ENCODE data around the gene ATP5PB. TPM values are rescaled to one million over a fixed set of nuclear protein-coding genes. Genes with fewer than 3 reads are reported as not detected.

Gene ATP5PB
- total RNA-seq, 2 experiments from 2014 or later: 47.3 to 51.5 TPM

DNA sequence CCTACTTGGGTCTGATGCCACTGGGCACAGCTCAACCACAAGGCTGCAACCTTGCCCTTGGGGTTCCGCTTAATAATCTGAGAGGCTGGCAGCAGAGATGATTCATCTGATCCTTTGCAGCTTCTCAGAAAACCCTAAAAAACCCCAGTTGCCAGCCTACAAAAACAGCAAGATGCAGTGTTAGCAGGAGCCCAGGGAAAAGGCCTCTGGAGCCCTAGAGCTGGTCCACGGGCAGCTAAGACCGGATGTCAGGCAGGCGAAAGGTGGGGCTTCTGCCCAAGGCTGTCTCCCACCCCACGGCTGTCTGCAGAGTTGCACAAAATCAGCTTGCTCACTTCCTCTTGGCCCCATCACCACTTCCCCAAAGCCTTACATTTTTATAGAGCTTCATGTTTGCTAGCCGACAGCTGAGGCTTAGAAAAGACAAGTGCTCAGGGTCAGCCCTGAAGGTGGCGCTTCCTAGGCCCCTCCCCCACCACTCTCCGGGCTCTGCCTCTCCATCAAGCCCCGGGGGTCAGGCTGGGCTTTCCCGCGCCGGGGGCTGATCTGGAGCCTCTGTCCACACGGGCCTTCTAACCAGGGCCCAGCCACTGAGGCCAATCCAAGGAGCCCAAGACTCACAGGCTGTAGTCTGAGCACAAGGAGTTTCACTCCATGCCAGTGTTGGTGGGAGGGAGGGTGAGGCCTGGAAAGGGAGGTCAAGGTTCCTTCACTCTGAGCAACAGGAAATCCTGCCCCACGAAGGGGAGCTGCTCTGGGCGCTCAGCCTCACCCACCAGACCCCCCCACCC is 58.3 kb downstream of the ATP5PB start:
- Mint-ChIP-seq H3K27ac (no peak overlapping the region), H3K4me1 (ENCODE audit: low read depth) (peaks cover 55% of the 10 kb centered on the region), H3K9me3 (no peaks in the 10 kb centered on the region), H3K4me3 (peak overlapping the region; percentile 84), H3K36me3 (ENCODE audit: low read depth) (no peaks in the 10 kb centered on the region), H3K27me3 (no peaks in the 10 kb centered on the region)
- Histone ChIP-seq H3K36me3 (ENCODE audit: insufficient read depth, low read length) (no peaks in the 10 kb centered on the region), H3K4me1 (ENCODE audit: insufficient read depth, low read length) (peaks cover 97% of the 10 kb centered on the region), H3K4me3 (ENCODE audit: low read length) (peak overlapping the region; percentile 46), H3K27me3 (ENCODE audit: control insufficient read depth in 1 of 2, insufficient read depth in 2 of 2, low read length in 2 of 2) (no peaks in the 10 kb centered on the region), H3K27ac (ENCODE audit: low read depth in 1 of 2, low read length in 2 of 2) (peak overlapping the region; percentile 83 to 90), H3K9me3 (ENCODE audit: control insufficient read depth in 1 of 2, insufficient read depth in 1 of 2, low read length in 2 of 2) (no peaks in the 10 kb centered on the region)
- CTCF ChIA-PET: interaction anchor here (0.6 to 3.2 kb wide), 62 partner anchors 10 to 282 kb away, joined by 3 to 28 read pairs (median 4); partner anchors contain the start of genes DDX20, INKA2 and RAP1A
- DNase-seq (peak in 13 of 14 experiments; percentile 43 to 83 (median 54)), ATAC-seq (ENCODE audit: poor library complexity) (peak; percentile 49)
- TF ChIP-seq, protein P1, sequence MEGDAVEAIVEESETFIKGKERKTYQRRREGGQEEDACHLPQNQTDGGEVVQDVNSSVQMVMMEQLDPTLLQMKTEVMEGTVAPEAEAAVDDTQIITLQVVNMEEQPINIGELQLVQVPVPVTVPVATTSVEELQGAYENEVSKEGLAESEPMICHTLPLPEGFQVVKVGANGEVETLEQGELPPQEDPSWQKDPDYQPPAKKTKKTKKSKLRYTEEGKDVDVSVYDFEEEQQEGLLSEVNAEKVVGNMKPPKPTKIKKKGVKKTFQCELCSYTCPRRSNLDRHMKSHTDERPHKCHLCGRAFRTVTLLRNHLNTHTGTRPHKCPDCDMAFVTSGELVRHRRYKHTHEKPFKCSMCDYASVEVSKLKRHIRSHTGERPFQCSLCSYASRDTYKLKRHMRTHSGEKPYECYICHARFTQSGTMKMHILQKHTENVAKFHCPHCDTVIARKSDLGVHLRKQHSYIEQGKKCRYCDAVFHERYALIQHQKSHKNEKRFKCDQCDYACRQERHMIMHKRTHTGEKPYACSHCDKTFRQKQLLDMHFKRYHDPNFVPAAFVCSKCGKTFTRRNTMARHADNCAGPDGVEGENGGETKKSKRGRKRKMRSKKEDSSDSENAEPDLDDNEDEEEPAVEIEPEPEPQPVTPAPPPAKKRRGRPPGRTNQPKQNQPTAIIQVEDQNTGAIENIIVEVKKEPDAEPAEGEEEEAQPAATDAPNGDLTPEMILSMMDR (IDR thresholded peaks at IDR 0.05): no peak
- POLR2A ChIA-PET: interaction anchor here (0.7 to 2.9 kb wide), 40 partner anchors 9 to 287 kb away, joined by 3 to 81 read pairs (median 5); partner anchors contain the start of genes C1orf162, DDX20, INKA2 and RAP1A
- intact Hi-C loops (cut with DNase I, micrococcal nuclease): loop anchor here (1.0 to 5.0 kb wide), 8 partner anchors 35 to 261 kb away; partner anchors contain the start of gene C1orf162 (in 2 of the 2)

DNA sequence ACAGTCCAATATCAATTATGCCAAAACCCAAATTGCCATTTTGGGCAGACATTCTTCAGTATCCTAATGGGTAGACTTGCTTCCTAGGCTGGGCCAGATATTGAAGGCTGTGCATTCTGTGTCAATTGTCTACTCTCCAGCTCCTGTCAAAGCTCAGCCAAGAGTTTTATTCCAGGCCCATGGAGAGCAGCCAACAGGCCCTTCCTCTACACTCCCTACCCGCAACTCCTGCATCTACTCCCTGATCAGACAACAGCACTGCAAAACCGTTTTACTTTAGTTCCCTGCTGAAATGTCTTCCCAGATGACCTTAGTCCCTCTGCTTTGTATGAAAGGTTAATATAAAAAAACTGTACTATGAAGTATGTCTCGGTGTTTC is 60.7 kb downstream of the ATP5PB start:
- DNase-seq: no peak
- TF ChIP-seq, protein P1 (IDR thresholded peaks at IDR 0.05): no peak
- Histone ChIP-seq H3K4me3 (ENCODE audit: low read length) (no peak overlapping the region), H3K27me3 (ENCODE audit: control insufficient read depth in 1 of 2, insufficient read depth in 2 of 2, low read length in 2 of 2) (no peaks in the 10 kb centered on the region), H3K4me1 (ENCODE audit: insufficient read depth, low read length) (peaks cover 96% of the 10 kb centered on the region), H3K27ac (ENCODE audit: low read depth in 1 of 2, low read length in 2 of 2) (no peak overlapping the region), H3K9me3 (ENCODE audit: control insufficient read depth in 1 of 2, insufficient read depth in 1 of 2, low read length in 2 of 2) (no peaks in the 10 kb centered on the region), H3K36me3 (ENCODE audit: insufficient read depth, low read length) (no peaks in the 10 kb centered on the region)
- Mint-ChIP-seq H3K9me3 (no peaks in the 10 kb centered on the region), H3K4me1 (ENCODE audit: low read depth) (peaks cover 42% of the 10 kb centered on the region), H3K27ac (no peak overlapping the region), H3K4me3 (no peak overlapping the region), H3K36me3 (ENCODE audit: low read depth) (no peaks in the 10 kb centered on the region), H3K27me3 (no peaks in the 10 kb centered on the region)
- ATAC-seq (ENCODE audit: poor library complexity): no peak
- ChIA-PET CTCF (no interaction called here), POLR2A (no interaction called here)
- intact Hi-C loops (cut with DNase I, micrococcal nuclease): loop anchor here (2.0 to 5.0 kb wide), 7 partner anchors 38 to 259 kb away; partner anchors contain the start of gene C1orf162 (in 2 of the 2)

DNA sequence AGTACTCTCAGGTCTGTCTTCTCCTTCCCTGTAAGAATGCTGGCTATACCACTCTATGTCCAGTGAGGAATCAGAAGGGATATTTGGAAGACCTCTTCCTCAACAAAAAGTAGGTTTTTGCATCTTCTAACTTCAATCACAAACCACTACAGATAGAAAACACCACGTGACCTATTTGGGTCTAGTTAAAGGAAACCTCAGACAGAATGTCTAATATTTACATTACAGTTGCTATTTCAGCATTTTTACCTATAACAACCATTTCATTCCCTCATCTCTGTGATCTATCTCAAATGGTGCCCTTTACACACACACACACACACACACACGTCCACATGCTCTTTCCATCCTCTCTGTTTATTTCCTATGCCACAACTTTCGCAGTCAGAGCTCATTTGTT is 62.1 kb downstream of the ATP5PB start:
- Mint-ChIP-seq H3K4me1 (ENCODE audit: low read depth) (peaks cover 37% of the 10 kb centered on the region), H3K9me3 (no peaks in the 10 kb centered on the region), H3K4me3 (no peak overlapping the region), H3K36me3 (ENCODE audit: low read depth) (no peaks in the 10 kb centered on the region), H3K27me3 (no peaks in the 10 kb centered on the region), H3K27ac (no peak overlapping the region)
- Histone ChIP-seq H3K27me3 (ENCODE audit: control insufficient read depth in 1 of 2, insufficient read depth in 2 of 2, low read length in 2 of 2) (no peaks in the 10 kb centered on the region), H3K36me3 (ENCODE audit: insufficient read depth, low read length) (no peaks in the 10 kb centered on the region), H3K27ac (ENCODE audit: low read depth in 1 of 2, low read length in 2 of 2) (peak overlapping the region in 1 of 2 donors; percentile 48), H3K4me1 (ENCODE audit: insufficient read depth, low read length) (peaks cover 96% of the 10 kb centered on the region), H3K4me3 (ENCODE audit: low read length) (no peak overlapping the region), H3K9me3 (ENCODE audit: control insufficient read depth in 1 of 2, insufficient read depth in 1 of 2, low read length in 2 of 2) (no peaks in the 10 kb centered on the region)
- DNase-seq (peak in 4 of 14 experiments; percentile 31 to 61 (median 48)), ATAC-seq (ENCODE audit: poor library complexity) (no peak)
- TF ChIP-seq, protein P1 (IDR thresholded peaks at IDR 0.05): no peak
- ChIA-PET CTCF (no interaction called here), POLR2A (interaction anchor here (1.3 kb wide), 1 partner anchor 244 kb away, joined by 4 read pairs; no protein-coding TSS in a partner anchor)
- intact Hi-C loops (cut with DNase I, micrococcal nuclease): no loop called here

Other genes with a start within 250 kb of the ATP5PB start
- 10 to 100 TPM; 60.7 to 62.0 TPM for gene DENND2D, start 248.8 kb upstream of the ATP5PB start, total RNA-seq
- gene CHI3L2, start 221.8 kb upstream of the ATP5PB start, total RNA-seq: 10 to 100 TPM; 13.9 to 15.7 TPM
- not detected for gene CHIA, start 158.6 kb upstream of the ATP5PB start, total RNA-seq
- gene OVGP1, start 21.7 kb upstream of the ATP5PB start, total RNA-seq: 10 to 100 TPM; 10.2 to 11.7 TPM
- gene WDR77, start 208 bp upstream of the ATP5PB start, total RNA-seq: 10 to 100 TPM; 12.4 to 15.1 TPM
- 10 to 100 TPM; 21.0 to 22.1 TPM for gene C1orf162, start 24.5 kb downstream of the ATP5PB start, total RNA-seq
- not detected for gene ADORA3, start 54.2 kb downstream of the ATP5PB start, total RNA-seq
- not detected for gene TMIGD3, start 54.2 kb downstream of the ATP5PB start, total RNA-seq
- 10 to 100 TPM; 63.8 to 67.1 TPM for gene RAP1A, start 170.3 kb downstream of the ATP5PB start, total RNA-seq

Data from CD4-positive, alpha-beta T cell (primary cell).